Neural cell (in vitro differentiated cells): ENCODE measurements around the gene DNAH5.

Source experiments
- EP300 ChIP-seq: fragments of 450-650 bp; conservative IDR thresholded peaks from 2 replicates; pipeline ENCODE4 v1.6.1; 2014; ENCODE audit warnings: antibody characterized with exemption, mild to moderate bottlenecking, moderate library complexity; ENCODE audit not compliant: poor library complexity, severe bottlenecking
- EZH2 ChIP-seq: fragments of 200-600, 300-800 bp; shearing (Covaris generic), sonication (generic); IDR thresholded peaks from 2 replicates; pipeline ENCODE4 v1.6.1; 2014; ENCODE audit warnings: antibody characterized with exemption, low read length, borderline replicate concordance, mild to moderate bottlenecking; ENCODE audit not compliant: insufficient read depth, poor library complexity, severe bottlenecking
- MXI1 ChIP-seq: fragments of 450-650 bp; conservative IDR thresholded peaks from 2 replicates; pipeline ENCODE4 v1.6.1; 2014; ENCODE audit warnings: antibody characterized with exemption, mild to moderate bottlenecking; ENCODE audit not compliant: poor library complexity, severe bottlenecking
- POLR2AphosphoS5 ChIP-seq: IDR thresholded peaks from 2 replicates; pipeline ENCODE4 v1.6.1; 2012
- TF ChIP-seq, protein P1 (sequence below): fragments of 450-650 bp; IDR thresholded peaks from 2 replicates; pipeline ENCODE4 v1.5.1; 2014; ENCODE audit warnings: antibody characterized with exemption, mild to moderate bottlenecking, moderate library complexity; ENCODE audit not compliant: poor library complexity, severe bottlenecking

DNA sequence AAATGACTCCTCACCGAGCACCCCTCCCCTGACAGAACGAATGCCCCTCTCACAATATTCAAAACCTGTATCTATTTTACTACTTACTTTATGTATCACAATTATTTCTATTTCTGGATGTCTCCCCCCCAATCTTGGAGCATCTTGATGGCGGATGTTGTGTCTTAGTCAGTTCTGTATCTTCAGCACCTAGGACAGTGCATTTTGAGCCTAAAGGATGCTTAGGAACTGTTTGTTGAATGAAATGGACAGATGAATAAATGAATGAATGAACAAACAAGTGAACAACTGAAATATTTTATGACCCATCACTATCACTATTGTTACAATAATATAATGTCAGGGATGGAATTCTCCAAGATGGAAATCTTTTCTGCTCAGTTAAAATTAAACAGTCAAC, 295.7 kb downstream of the DNAH5 start:
- TF ChIP-seq MXI1 (no peak), EZH2 (no peak), EP300 (no peak), POLR2AphosphoS5 (no peak)
- TF ChIP-seq, protein P1, sequence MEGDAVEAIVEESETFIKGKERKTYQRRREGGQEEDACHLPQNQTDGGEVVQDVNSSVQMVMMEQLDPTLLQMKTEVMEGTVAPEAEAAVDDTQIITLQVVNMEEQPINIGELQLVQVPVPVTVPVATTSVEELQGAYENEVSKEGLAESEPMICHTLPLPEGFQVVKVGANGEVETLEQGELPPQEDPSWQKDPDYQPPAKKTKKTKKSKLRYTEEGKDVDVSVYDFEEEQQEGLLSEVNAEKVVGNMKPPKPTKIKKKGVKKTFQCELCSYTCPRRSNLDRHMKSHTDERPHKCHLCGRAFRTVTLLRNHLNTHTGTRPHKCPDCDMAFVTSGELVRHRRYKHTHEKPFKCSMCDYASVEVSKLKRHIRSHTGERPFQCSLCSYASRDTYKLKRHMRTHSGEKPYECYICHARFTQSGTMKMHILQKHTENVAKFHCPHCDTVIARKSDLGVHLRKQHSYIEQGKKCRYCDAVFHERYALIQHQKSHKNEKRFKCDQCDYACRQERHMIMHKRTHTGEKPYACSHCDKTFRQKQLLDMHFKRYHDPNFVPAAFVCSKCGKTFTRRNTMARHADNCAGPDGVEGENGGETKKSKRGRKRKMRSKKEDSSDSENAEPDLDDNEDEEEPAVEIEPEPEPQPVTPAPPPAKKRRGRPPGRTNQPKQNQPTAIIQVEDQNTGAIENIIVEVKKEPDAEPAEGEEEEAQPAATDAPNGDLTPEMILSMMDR = no peak
